Heart left ventricle (tissue), 13 donors: ENCODE results near the gene FAM53B.

Source experiments
- POLR2A ChIP-seq, 2 donors: fragments of 450-650 bp; IDR thresholded peaks; one replicate each; pipeline ENCODE4 v1.6.1; 2017; ENCODE audit warnings: antibody characterized with exemption in 2 of 2, mild to moderate bottlenecking in 2 of 2, moderate library complexity in 2 of 2
- TF ChIP-seq, protein P1 (sequence below), 12 donors: fragments of 200-600 bp; sonication (generic) in 4 of 12; IDR thresholded peaks; one replicate each; pipeline versions ENCODE4 v1.5.0 to v1.8.0; 2018 to 2022; ENCODE audit warnings: antibody characterized with exemption in 12 of 12, mild to moderate bottlenecking in 5 of 12
- donor health status: ischemic (EF 13 %, LVEDD 7.1; RV severe dilation, severe dysfunction).
- donor health status: DM: no; HTN: yes; CAD: no.
- donor health status: DM: no; HTN: no; CAD: no.
- donor health status: ischemic (EF 25% LVEDD 6.9; RV normal size, moderate dysfunction).
- donor health status: ischemic (EF 25% LVEDD 5.7; RV mildly dilated, moderate dysfunction).
- donor health status: ischemic (EF 35%, LVEDD 5.7; RV mildly dilated, moderate dysfunction).
- donor health status: nonischemic (EF 11% LVEDD 7.7; RV severe dilation, severe dysfunction).
- donor health status: DM: yes; HTN: yes; CAD: no.
- donor health status: PGD.
- donor health status: ischemic (EF 29% LVEDD 5.4; RV normal size, mild dysfunction).
- donor health status: nonischemic (EF 23%, LVEDD 6.1; RV moderate dilation, normal function).

- TF ChIP-seq, protein P1, sequence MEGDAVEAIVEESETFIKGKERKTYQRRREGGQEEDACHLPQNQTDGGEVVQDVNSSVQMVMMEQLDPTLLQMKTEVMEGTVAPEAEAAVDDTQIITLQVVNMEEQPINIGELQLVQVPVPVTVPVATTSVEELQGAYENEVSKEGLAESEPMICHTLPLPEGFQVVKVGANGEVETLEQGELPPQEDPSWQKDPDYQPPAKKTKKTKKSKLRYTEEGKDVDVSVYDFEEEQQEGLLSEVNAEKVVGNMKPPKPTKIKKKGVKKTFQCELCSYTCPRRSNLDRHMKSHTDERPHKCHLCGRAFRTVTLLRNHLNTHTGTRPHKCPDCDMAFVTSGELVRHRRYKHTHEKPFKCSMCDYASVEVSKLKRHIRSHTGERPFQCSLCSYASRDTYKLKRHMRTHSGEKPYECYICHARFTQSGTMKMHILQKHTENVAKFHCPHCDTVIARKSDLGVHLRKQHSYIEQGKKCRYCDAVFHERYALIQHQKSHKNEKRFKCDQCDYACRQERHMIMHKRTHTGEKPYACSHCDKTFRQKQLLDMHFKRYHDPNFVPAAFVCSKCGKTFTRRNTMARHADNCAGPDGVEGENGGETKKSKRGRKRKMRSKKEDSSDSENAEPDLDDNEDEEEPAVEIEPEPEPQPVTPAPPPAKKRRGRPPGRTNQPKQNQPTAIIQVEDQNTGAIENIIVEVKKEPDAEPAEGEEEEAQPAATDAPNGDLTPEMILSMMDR (IDR thresholded peaks at IDR 0.05), result no peak
- TF ChIP-seq POLR2A (IDR thresholded peaks at IDR 0.05), result no peak
Observed at GRCh38 chr10:124595143-124595883, 148.9 kb downstream of the FAM53B start.
